NCI-H774 (cell line): ENCODE data around the gene UCK1.
"Not testable (repeated sequence)": the region's sequence is repeated elsewhere in the genome, so short reads cannot be mapped to it uniquely, and the experiment has no call there.

ENCODE experiments used
- DNase-seq: peaks from one replicate; lab custom pipeline; 2025; lab: John Stamatoyannopoulos, UW

Gene UCK1

GRCh38 chr9:131523451-131524435, 7.3 kb downstream of the UCK1 start:
- no peak for DNase-seq

DNA sequence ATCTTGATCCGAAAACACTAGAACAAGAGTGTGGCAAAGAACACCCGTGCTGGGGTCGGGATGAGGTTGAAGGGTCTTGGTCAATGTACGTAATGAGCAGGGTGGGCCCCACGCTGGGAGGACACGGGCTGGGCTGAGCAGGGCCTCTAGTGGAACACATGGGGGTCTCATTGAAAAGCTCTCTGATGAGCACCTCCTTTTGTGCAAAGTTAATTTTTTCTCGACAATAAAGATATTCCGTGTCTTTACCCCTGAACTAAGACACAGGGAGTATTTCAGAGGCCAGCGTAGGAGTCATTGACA, 8.0 kb downstream of the UCK1 start:
- no peak for DNase-seq

DNA sequence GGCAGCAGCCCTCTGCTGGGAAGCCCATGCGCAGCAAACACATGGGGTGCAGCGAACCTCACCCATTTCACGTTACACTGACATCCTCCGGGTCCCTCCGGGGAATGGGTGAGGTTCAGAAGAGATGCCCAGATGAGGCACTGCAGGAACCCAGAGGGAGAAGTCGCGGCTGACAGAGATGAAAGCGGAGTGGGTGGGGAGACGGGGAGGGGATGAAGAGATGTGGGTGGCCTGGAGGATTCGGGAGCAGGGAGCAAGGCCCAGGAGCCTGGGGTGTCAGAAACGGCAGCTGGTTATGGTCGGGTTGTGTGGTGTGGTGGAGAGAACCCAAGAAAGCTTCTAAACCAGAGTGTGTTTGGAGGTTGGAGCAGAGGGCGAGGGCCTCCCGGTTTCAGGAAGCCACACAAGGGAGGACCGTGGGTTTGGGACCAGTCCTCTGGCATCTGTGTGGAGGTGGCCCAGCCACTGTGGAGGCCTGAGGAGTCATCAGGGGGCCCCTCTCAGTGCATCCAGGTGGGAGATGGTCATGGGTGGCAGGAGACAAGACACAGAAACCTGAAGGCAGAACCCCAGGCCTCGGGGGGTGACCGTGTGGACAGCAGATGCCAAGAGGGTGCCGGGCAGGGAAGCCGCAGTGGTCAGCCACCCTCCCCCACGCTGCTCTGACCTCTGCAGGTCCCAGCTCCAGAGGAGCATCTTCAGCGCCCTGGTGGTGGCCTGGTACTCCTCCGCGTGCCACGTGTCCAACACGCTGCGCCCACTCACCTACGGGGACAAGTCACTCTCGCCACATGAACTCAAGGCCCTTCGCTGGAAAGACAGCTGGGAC, 8.6 kb downstream of the UCK1 start:
- DNase-seq, result no peak

DNA sequence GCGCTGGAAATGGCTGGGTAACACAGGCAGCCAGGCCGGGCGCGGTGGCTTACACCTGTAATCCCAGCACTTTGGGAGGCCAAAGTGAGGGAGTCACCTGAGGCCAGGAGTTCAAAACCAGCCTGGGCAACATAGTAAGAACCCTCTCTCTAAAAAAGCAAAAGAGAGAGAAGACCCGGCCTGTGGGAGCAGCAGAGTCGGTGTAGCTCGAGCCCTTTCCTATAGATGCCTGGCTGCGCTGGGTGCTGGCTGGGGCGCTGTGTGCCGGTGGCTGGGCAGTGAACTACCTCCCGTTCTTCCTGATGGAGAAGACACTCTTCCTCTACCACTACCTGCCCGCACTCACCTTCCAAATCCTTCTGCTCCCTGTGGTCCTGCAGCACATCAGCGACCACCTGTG, 9.2 kb downstream of the UCK1 start:
- no peak for DNase-seq

- DNase-seq, result no peak
Observed at GRCh38 chr9:131521203-131521602, 9.9 kb downstream of the UCK1 start.

DNA sequence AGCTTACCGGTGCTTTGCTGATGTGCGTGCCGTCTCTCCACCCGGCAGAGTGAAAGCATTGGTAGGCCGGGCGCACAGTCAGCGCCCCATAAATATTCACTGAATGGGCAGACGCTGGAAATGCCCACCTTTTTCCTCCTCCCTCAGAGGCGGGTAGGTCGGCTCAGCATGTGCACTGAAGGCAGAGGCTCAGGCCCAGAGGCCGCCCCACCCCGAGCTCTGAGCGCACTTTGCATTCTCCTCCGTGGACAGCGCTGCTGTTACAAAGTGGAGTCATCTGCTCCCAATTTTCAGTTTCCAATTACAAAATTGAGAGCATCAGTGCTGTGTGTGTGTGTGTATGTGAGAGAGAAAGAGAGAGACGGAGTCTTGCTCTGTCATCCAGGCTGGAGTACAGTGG, 10.6 kb downstream of the UCK1 start:
- DNase-seq, result no peak

GRCh38 chr9:131518553-131518952, 12.5 kb downstream of the UCK1 start:
- DNase-seq, result no peak

GRCh38 chr9:131517761-131518190, 13.3 kb downstream of the UCK1 start:
- DNase-seq, result no peak

DNA sequence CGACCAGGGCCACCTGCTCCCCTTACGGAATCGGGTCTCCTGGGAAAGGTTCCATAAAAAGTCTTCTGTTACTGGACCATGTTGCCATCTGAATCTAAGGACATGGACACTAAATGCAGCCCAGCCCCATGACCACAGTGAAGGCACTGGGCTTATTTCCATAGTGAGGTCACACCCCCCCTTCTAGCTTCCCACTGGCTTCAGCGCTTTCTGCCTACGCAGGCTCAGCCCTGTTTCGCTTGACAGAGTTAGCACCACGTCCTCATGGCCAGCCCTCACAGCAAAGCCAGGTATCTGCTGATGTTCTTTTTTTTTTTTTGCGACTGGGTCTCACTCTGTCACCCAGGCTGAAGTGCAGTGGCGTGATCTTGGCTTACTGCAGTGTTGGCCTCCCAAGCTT, 14.1 kb downstream of the UCK1 start:
- DNase-seq, result no peak

- no peak for DNase-seq
Observed at GRCh38 chr9:131516100-131516499, 15.0 kb downstream of the UCK1 start.

DNA sequence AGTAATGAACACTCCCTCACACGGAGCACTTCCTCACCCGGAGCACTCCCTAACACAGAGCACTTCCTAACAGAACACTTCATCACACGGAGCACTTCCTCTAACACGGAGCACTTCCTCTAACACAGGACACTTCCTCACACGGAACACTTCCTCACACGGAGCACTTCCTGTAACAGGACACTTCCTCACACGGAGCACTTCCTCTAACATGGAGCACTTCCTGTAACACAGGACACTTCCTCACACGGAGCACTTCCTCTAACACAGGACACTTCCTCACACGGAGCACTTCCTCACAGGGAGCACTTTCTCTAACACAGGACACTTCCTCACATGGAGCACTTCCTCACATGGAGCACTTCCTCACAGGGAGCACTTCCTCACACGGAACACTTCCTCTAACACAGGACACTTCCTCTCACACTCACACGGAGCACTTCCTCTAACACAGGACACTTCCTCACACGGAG, 15.5 kb downstream of the UCK1 start:
- DNase-seq, result not testable (repeated sequence)

DNA sequence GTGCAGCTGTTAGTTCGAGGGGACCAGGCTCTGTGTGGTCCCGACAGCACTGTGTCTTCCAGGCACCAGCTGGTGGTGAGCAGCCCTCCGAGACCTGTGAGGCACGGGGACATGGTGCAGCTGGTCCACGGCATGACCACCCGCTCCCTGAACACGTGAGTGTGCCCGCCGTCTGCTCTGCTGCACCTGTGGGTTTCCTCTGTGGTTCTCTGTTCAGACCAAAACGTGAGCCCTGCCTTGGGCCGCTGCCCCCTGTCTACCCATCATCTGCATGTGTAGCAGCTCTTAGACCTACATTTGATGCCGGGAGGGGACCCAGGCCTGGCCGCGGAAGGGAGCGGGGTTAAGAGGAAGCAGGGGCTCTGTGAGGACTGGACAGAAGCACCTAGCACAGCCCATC, 17.9 kb downstream of the UCK1 start:
- DNase-seq, result no peak

- DNase-seq, result no peak
Observed at GRCh38 chr9:131511880-131512279, 19.2 kb downstream of the UCK1 start.

DNA sequence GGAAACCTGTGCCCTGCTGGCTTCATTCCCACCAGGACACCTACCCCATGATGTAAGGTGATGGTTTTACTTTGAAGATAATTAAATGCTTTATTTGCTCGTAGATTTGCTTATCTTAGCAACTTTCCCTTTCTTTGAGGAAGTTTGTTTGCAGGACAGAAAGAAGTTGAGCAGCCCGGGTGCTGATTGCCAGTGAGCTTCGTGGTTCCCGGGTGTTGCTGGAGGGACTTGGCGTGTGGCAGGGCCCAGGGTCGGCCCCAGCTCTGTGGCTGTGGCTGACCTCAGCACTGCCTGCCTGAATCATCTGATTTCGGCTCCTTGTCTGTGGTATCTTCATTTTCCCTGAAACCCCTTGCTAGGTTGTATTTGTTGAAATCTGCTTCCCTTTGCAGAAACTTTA, 19.6 kb downstream of the UCK1 start:
- DNase-seq, result no peak

DNA sequence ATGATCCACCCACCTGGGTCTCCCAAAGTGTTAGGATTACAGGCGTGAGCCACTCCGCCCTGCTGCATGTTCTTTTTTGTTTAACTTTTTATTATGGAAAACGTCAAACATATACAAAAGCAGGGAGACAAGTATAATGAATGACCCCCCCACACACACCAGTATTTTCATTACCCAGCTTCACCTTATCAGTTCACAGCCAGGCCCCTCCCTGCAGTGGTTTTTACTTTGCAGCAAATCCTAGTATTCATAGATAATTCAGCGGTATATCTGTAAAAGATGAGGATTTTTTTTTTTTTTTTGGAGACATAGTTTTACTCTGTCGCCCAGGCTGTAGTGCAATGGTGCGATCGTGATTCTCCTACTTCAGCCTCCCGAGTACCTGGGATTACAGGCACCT, 26.1 kb downstream of the UCK1 start:
- DNase-seq, result no peak

DNA sequence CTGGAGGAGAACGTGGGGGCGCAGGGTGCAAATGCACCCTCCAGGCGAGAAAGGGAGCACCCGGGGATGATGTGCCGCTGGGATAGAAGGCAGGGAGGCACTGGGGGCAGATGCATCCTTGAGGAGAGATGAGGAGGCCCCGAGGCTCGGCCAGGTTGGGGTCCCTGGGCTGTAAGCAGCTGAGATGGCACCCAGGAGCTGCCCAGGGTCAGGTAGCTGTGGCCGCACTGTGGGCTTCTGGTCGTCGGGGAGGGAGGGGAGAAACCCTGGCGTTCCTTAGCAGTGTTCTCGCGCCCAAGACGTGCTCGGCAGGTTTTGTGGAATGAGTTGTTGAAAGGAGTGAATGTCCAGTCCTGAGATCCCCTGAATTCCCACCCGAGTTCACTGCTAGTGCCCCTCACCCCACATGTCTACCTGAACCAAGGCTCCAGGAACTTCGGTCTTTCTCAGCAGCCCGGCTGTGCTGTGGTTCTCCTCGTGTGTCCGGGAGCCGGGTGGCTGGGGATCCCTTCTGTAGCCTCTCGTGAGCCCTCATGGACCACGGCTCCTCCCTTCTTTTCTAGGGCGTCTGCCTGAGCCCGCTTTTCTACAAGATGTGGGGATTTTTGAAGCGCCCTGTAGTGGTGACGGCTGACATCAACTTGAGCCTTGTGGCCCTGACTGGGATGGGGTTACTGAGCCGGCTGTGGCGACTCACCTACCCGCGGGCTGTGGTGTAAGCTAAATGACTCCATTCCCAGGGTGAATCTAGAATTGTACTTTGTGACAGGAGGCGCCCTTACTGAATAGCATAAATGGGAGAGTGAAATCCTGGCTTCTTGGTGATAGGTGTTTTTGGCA, 27.2 kb downstream of the UCK1 start:
- no peak for DNase-seq

GRCh38 chr9:131502781-131503625, 28.1 kb downstream of the UCK1 start, which contains the start of gene POMT1:
Gene POMT1 (plus strand): TSS chr9:131502918. CDS start chr9:131504219, 1,301 bp downstream.
- peak; percentile 95 for DNase-seq

DNA sequence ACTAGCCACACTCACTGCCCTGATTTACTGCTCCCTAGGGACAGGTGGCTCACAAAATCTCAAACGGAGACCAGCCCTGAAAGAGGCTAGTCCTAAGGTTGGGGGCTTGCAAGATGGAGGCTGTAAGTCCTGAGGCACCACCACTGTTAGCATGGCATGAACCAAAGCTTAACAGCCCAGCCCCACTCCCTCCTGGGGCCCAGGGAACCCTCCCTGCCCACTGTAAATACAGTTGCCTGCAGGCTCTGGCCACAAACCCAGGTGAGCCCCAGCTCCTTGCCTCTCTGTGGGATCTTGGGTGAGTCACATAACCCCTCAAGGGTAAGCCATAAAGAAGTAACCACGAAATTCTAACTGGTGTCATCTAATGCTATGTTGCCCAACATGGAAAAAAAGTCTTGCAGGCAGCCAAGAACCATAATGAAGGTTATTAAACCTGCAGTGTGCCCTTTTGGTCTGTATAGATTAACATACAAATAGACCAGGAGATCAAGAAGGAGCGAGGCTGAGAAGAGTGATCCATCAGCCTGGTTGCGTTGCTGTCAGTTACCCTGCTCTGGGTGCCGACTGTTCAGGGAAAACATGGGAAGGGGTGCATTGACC, 30.0 kb downstream of the UCK1 start:
- no peak for DNase-seq

- DNase-seq, result no peak
Observed at GRCh38 chr9:131500377-131500776, 30.7 kb downstream of the UCK1 start.

GRCh38 chr9:131499254-131499767, 31.8 kb downstream of the UCK1 start:
- DNase-seq, result no peak
